WERI-Rb-1 (cell line): ENCODE measurements around the gene CGA.
"Not testable (repeated sequence)": the region's sequence is repeated elsewhere in the genome, so short reads cannot be mapped to it uniquely, and the experiment has no call there.

ENCODE experiments used
- DNase-seq: peaks from one replicate; pipeline ENCODE4 v3.0.0-alpha.2; 2020
- H3K27ac ChIP-seq: fragments of 250-450 bp; sonication (Bioruptor Pico); 2 replicates; pipeline ENCODE4 v1.5.1; 2020; ENCODE audit warnings: mild to moderate bottlenecking, moderate library complexity
- H3K27me3 ChIP-seq: fragments of 250-450 bp; sonication (Bioruptor Pico); 2 replicates; pipeline ENCODE4 v1.5.1; 2021; ENCODE audit warnings: mild to moderate bottlenecking, low read depth, moderate library complexity; ENCODE audit not compliant: insufficient read depth, severe bottlenecking
- H3K36me3 ChIP-seq: fragments of 250-450 bp; sonication (Bioruptor Pico); 2 replicates; pipeline ENCODE4 v1.5.1; 2020; ENCODE audit warnings: mild to moderate bottlenecking, moderate library complexity
- H3K4me3 ChIP-seq: 2 replicates; pipeline ENCODE4 v1.5.1; 2011; ENCODE audit warnings: low read depth, mild to moderate bottlenecking, control low read depth, low read length
- H3K9me3 ChIP-seq: fragments of 250-450 bp; sonication (Bioruptor Pico); 2 replicates; pipeline ENCODE4 v1.5.1; 2021; ENCODE audit warnings: mild to moderate bottlenecking, moderate library complexity; ENCODE audit not compliant: severe bottlenecking
- CTCF ChIP-seq: IDR thresholded peaks from 2 replicates; pipeline ENCODE4 v1.5.1; 2011; ENCODE audit warnings: low read depth, mild to moderate bottlenecking, control low read depth, inconsistent platforms, low read length

The CGA gene

GRCh38 chr6:87095087-87095509 is at the start of gene CGA:
Gene CGA (minus strand): TSS chr6:87095106. CDS start chr6:87088200, 6,906 bp downstream.
- Histone ChIP-seq H3K27me3 (no peaks in the 10 kb centered on the region), H3K9me3 (no peaks in the 10 kb centered on the region), H3K27ac (no peak within 1 kb of the TSS), H3K4me3 (no peak within 1 kb of the TSS), H3K36me3 (no peaks in the 10 kb centered on the region)
- TF ChIP-seq CTCF = no peak
- DNase-seq = no peak

- H3K27me3 ChIP-seq, H3K36me3 ChIP-seq, DNase-seq, H3K27ac ChIP-seq, H3K4me3 ChIP-seq, H3K9me3 ChIP-seq: not testable (repeated sequence)
These were observed 45.0 kb upstream of the CGA start for GRCh38 chr6:87139927-87140326.

- no peaks in the 10 kb centered on the region for H3K36me3 ChIP-seq
- TF ChIP-seq CTCF = peak; percentile 69
- H3K27ac ChIP-seq = no peak overlapping the region
- H3K27me3 ChIP-seq = no peaks in the 10 kb centered on the region
- H3K4me3 ChIP-seq = no peak overlapping the region
- no peaks in the 10 kb centered on the region for H3K9me3 ChIP-seq
- DNase-seq = peak; percentile 31
These were observed 44.3 kb upstream of the CGA start for GRCh38 chr6:87139236-87139635.

- TF ChIP-seq CTCF = no peak
- Histone ChIP-seq H3K36me3 (no peaks in the 10 kb centered on the region), H3K9me3 (no peaks in the 10 kb centered on the region), H3K27me3 (no peaks in the 10 kb centered on the region), H3K4me3 (no peak overlapping the region), H3K27ac (no peak overlapping the region)
- DNase-seq = no peak
These were observed 42.1 kb upstream of the CGA start for GRCh38 chr6:87136963-87137362.

GRCh38 chr6:87127737-87128136 is 32.8 kb upstream of the CGA start:
- H3K36me3 ChIP-seq = no peaks in the 10 kb centered on the region
- TF ChIP-seq CTCF = no peak
- no peaks in the 10 kb centered on the region for H3K27me3 ChIP-seq

GRCh38 chr6:87126501-87126900 is 31.6 kb upstream of the CGA start:
- H3K36me3 ChIP-seq = no peaks in the 10 kb centered on the region
- H3K27me3 ChIP-seq = no peaks in the 10 kb centered on the region
- H3K4me3 ChIP-seq = no peak overlapping the region
- no peak for DNase-seq
- TF ChIP-seq CTCF = no peak
- no peaks in the 10 kb centered on the region for H3K9me3 ChIP-seq
- H3K27ac ChIP-seq = no peak overlapping the region

More at GRCh38 chr6:87127737-87128136, 32.8 kb upstream of the CGA start:
- DNase-seq = no peak
- no peak overlapping the region for H3K27ac ChIP-seq
- H3K4me3 ChIP-seq = no peak overlapping the region
- H3K9me3 ChIP-seq = no peaks in the 10 kb centered on the region
